ENCODE results near the gene OR10K2. TPM values are rescaled to one million over a fixed set of nuclear protein-coding genes. Genes with fewer than 3 reads are reported as not detected.
"Not testable (repeated sequence)": the region's sequence is repeated elsewhere in the genome, so short reads cannot be mapped to it uniquely, and the experiment has no call there.

Gene OR10K2
- total RNA-seq, 1 experiment from 2014 or later = not detected

DNA sequence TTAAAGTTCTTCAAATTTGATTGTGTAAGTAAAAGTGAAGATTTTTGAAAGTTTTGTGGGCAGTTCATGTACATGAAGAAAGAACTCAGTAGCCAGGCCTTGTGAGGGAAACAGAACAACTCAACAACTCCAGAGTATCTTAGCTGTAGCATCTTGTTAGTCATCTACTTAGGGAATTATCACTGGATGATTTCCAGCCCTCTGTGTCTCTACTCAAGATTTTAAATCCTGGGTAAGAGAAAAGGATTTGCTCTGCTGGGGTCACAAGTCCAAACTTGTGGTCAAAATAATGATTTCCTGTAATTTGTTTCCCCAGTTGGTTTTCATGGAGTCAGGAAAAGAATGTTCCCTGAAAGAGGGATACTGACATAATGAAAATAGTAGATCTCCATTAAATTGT, 34.9 kb downstream of the OR10K2 start:
- in situ Hi-C loops (cut with HindIII; ENCODE audit: low pct_unique_long_range_greater_than_20kb, low sequenced_read_pairs) = no loop called here
- no peak for DNase-seq (ENCODE audit: low read depth, low spot score)

DNA sequence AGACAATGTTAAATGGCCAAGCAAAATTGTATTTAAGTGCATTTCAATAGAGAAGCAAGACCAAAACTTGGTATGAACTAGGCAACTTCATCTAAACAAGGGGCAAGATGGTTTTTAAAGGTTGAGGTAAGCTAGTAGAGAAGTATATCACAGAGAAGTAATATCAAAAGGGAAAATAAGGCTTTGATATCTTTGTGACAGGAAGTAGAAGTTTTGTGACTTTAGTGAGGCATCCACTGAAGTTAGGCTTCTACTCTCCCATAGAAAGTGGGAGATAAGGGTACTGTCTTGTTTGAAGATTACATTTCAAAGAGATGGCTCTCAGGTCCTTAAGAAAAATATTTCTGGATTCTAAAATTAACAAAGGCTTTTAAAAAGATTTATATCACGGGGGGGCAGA, 35.7 kb downstream of the OR10K2 start:
- in situ Hi-C loops (cut with HindIII; ENCODE audit: low pct_unique_long_range_greater_than_20kb, low sequenced_read_pairs) = no loop called here
- DNase-seq (ENCODE audit: low read depth, low spot score) = no peak

DNA sequence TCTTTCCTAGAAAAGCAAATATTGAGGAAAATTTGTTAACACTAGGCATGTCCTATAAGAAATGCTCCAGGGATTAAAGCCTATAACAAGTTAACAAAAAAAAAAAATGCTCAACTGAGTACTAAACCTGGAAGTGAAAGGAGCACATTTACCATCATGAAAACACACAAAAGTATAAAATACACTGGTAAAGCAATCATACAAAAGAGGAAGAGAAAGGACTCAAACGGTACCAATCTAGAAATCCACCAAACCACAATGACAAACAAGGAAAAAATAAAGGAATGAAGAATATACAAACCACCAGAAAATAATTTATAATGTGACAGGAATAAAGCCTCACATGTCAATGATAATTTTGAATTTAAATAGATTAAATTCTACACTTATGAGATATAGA, 51.2 kb downstream of the OR10K2 start:
- no peak for DNase-seq (ENCODE audit: low read depth, low spot score)
- in situ Hi-C loops (cut with HindIII; ENCODE audit: low pct_unique_long_range_greater_than_20kb, low sequenced_read_pairs) = no loop called here

DNA sequence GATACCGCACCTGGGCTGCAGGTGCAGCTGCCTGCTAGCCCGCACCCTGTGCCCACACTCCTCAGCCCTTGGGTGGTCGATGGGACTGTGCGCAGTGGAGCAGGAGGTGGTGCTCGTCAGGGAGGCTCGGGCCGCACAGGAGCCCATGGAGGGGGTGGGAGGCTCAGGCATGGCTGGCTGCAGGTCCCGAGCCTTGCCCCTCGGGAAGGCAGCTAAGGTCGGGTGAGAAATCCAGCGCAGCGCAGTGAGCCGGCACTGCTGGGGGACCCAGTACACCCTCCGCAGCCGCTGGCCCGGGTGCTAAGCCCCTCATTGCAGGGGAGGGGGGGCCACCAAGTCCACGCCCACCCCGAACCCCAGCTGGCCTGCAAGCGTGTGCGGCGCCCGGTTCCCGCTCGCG, 51.9 kb downstream of the OR10K2 start:
- DNase-seq (ENCODE audit: low read depth, low spot score); in situ Hi-C loops (cut with HindIII; ENCODE audit: low pct_unique_long_range_greater_than_20kb, low sequenced_read_pairs): not testable (repeated sequence)

DNA sequence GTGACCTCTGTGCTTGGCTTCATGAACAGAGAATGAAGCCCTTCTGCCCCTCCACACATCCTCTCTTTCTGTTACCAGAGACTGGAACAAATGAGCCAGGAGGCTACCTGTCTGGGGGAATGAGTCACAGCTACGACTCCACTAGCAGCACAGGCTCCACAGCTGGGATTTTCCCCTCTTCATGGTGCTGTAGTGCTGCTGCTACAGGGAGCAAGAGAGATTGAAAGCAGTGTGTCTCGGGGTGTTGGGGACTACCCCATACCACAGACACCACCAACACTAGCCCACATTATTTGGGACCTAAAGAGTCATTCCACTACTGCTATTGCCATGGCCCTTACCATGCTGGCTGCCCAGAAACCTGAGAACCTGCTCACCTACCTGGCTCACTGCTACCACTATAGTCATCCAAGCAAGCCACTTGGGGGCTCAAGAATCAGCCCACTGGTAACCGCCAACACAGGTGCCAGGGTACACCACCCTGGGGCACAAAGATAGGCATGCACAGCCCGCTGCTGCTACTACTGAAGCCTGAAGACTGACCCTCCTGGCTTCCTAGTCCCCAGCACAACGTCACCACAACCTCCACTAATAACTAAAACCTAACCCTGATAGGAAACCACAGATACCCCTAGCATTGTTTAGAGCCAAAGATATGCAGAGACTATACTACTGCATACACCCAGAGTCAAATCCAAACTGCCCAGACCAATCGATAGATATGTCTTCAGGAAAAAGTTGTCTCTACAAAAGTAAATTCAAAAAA, 54.7 kb downstream of the OR10K2 start:
- DNase-seq (ENCODE audit: low read depth, low spot score) = no peak
- in situ Hi-C loops (cut with HindIII; ENCODE audit: low pct_unique_long_range_greater_than_20kb, low sequenced_read_pairs) = no loop called here

Other genes with a start within 250 kb of the OR10K2 start
- not detected in 2 replicates for gene CD1D, start 245.3 kb downstream of the OR10K2 start, total RNA-seq (2014; rRNA removed; shearing (Covaris generic))
- gene CD1A, start 171.8 kb downstream of the OR10K2 start, total RNA-seq (2014; rRNA removed; shearing (Covaris generic)) = not detected in 2 replicates
- not detected in 2 replicates for gene CD1C, start 136.3 kb downstream of the OR10K2 start, total RNA-seq (2014; rRNA removed; shearing (Covaris generic))
- not detected in 2 replicates for gene CD1B, start 94.7 kb downstream of the OR10K2 start, total RNA-seq (2014; rRNA removed; shearing (Covaris generic))
- not detected in 2 replicates for gene CD1E, start 72.3 kb downstream of the OR10K2 start, total RNA-seq (2014; rRNA removed; shearing (Covaris generic))
- gene OR10T2, start 26.8 kb downstream of the OR10K2 start, total RNA-seq (2014; rRNA removed; shearing (Covaris generic)) = not detected in 2 replicates
- gene OR10K1, start 35.6 kb upstream of the OR10K2 start, total RNA-seq (2014; rRNA removed; shearing (Covaris generic)) = not detected in 2 replicates
- gene OR10R2, start 46.0 kb upstream of the OR10K2 start, total RNA-seq (2014; rRNA removed; shearing (Covaris generic)) = not detected in 2 replicates
- gene OR6Y1, start 128.2 kb upstream of the OR10K2 start, total RNA-seq (2014; rRNA removed; shearing (Covaris generic)) = not detected in 2 replicates
- gene OR6P1, start 144.3 kb upstream of the OR10K2 start, total RNA-seq (2014; rRNA removed; shearing (Covaris generic)) = not detected in 2 replicates
- gene OR10X1, start 153.7 kb upstream of the OR10K2 start, total RNA-seq (2014; rRNA removed; shearing (Covaris generic)) = not detected in 2 replicates
- not detected in 2 replicates for gene OR10Z1, start 179.0 kb upstream of the OR10K2 start, total RNA-seq (2014; rRNA removed; shearing (Covaris generic))

All from SK-MEL-5 (cell line).